Activated CD4-positive, alpha-beta memory T cell treated with anti-CD3 and anti-CD28 coated beads, Interleukin-2, amount 10 ng/mL, durations not matched to agents 7 days and 5 days (primary cell): ENCODE results near the gene DUSP22. TPM values are rescaled to one million over a fixed set of nuclear protein-coding genes. Genes with fewer than 3 reads are reported as not detected.

Source experiments
- total RNA-seq, 2 experiments: library from RNA; stranded (reverse); gene quantifications; one replicate each; pipeline ENCODE4 v1.2.3, GENCODE V29; 2021

DUSP22 gene
- total RNA-seq, 2 experiments from 2014 or later = 36.3 to 41.5 TPM

Other genes with a start within 250 kb of the DUSP22 start
- gene IRF4, start 99.3 kb downstream of the DUSP22 start, total RNA-seq = 100 to 1,000 TPM; 171 to 178 TPM